ENCODE results near the gene FHIT. TPM values are rescaled to one million over a fixed set of nuclear protein-coding genes. Genes with fewer than 3 reads are reported as not detected.

FHIT gene
- total and polyA plus RNA-seq, 2 of the 4 experiments (the other 2 are of a cell fraction) = 0.07 TPM; not detected in 1

DNA sequence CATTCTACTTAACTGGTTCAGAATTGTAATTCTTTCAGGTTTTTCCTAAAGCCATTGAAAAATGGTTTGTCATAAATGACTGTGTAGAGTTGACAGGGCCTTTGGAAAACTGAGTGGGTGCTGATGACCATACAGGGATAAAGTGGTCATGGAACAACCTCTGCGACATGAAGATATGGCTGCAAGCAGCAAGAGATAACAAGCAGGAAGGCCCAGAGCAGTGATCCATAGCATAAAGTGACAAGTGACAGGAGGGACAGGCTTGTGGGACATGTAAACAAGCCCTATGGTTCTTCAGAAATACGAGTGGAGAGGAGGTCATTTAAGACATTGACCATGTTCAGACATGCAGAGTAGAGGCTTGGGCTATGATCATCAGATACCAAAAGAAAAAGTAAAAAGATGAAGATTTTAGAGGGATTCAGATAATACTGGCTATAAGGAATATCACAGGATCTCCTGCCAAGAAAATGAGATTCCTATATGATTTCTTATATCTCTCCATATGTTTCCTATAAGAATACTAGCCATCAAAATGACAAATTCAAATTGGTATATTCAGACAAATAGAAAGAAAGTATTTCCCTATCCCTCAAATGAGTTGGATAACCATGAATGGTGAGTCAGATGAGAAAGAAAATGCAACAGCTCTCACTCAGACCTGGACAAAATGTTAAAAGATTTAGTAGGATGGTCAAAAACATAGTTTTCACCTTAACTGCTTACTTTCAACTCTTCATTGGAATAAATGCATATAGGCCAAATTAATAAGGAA is 1373.8 kb downstream of the FHIT start:
- no TSS peak for BruUV-seq (replicated peaks)
- ChIA-PET CTCF (no interaction called here), POLR2A (ENCODE audit: unreplicated experiment) (no interaction called here)
- in situ Hi-C loops (cut with MboI; ENCODE audit: low sequenced_read_pairs) (no loop called here), dilution Hi-C loops (cut with HindIII; ENCODE audit: low sequenced_read_pairs, unreplicated experiment) (no loop called here), intact Hi-C loops (cut with micrococcal nuclease) (no loop called here)
- Histone ChIP-seq H3K27me3 (ENCODE audit: control insufficient read depth, insufficient read depth, low read length) (peaks cover 11% of the 10 kb centered on the region), H3K9me1 (ENCODE audit: insufficient read depth, low read length) (no peaks in the 10 kb centered on the region), H3K4ac (ENCODE audit: low read depth, low read length) (no peak overlapping the region), H4K20me1 (ENCODE audit: insufficient read depth, low read length) (no peaks in the 10 kb centered on the region), H3K9ac (ENCODE audit: low read depth, low read length) (no peak overlapping the region), H4K5ac (ENCODE audit: low read depth, low read length) (no peak overlapping the region), H3K79me1 (ENCODE audit: low read depth in 1 of 2, low read length in 2 of 2) (no peaks in the 10 kb centered on the region), H2BK20ac (ENCODE audit: low read depth, low read length) (no peak overlapping the region), H3K18ac (ENCODE audit: low read depth, low read length) (no peak overlapping the region), H3K56ac (ENCODE audit: extremely low read depth, insufficient read depth, low read length) (no peak overlapping the region), H2AK5ac (ENCODE audit: low read depth, low read length) (no peak overlapping the region), H3K27ac (ENCODE audit: insufficient read depth, low read length) (no peak overlapping the region), H4K91ac (ENCODE audit: insufficient read depth, low read depth, low read length) (no peak overlapping the region), H3K4me3 (ENCODE audit: insufficient read depth, low read depth, low read length) (no peak overlapping the region), H3K36me3 (ENCODE audit: control insufficient read depth, insufficient read depth, low read length) (no peaks in the 10 kb centered on the region), H2AK9ac (replicated peaks; ENCODE audit: low read depth, low read length, poor library complexity) (no peak overlapping the region), H2AFZ (replicated peaks; ENCODE audit: low read length, poor library complexity) (no peak overlapping the region), H3K4me2 (ENCODE audit: low read depth, low read length) (no peak overlapping the region), H2BK15ac (ENCODE audit: low read depth, low read length) (no peak overlapping the region), H4K8ac (ENCODE audit: low read depth in 2 of 2, low read length in 2 of 2) (no peak overlapping the region), H2BK120ac (ENCODE audit: low read depth, low read length) (no peak overlapping the region), H3K23ac (ENCODE audit: low read depth, low read length) (no peak overlapping the region), H3K14ac (replicated peaks; ENCODE audit: low read depth, low read length) (no peak overlapping the region), H2BK5ac (ENCODE audit: low read depth, low read length, poor library complexity, severe bottlenecking) (no peak overlapping the region), H3K9me3 (ENCODE audit: control insufficient read depth, insufficient read depth, low read length) (no peaks in the 10 kb centered on the region), H3K4me1 (ENCODE audit: control insufficient read depth, insufficient read depth, low read length) (no peaks in the 10 kb centered on the region)
- 30% methylated on average over 2 of the region's 2 CpGs; no CpG with 5 or more reads in 1 of the 2 experiments for WGBS, 2 experiments (ENCODE audit: extremely low coverage in 2 of 2, insufficient read length in 1 of 2)
- TF ChIP-seq CHD1 (IDR thresholded peaks at IDR 0.05; ENCODE audit: low read depth, low read length) (no peak), ELK1 (IDR thresholded peaks at IDR 0.05; ENCODE audit: borderline replicate concordance, low read depth, low read length) (no peak), MAFK (IDR thresholded peaks at IDR 0.05; ENCODE audit: low read depth, low read length) (no peak), RFX5 (IDR thresholded peaks at IDR 0.05; ENCODE audit: low read depth, low read length) (no peak), RAD21 (IDR thresholded peaks at IDR 0.05; ENCODE audit: low read length) (no peak), MAZ (IDR thresholded peaks at IDR 0.05; ENCODE audit: borderline replicate concordance, low read depth, low read length) (no peak), MXI1 (IDR thresholded peaks at IDR 0.05; ENCODE audit: borderline replicate concordance, low read depth, low read length) (no peak), POLR2A (IDR thresholded peaks at IDR 0.05; ENCODE audit: low read depth, low read length) (no peak)
- TF ChIP-seq, protein P1, sequence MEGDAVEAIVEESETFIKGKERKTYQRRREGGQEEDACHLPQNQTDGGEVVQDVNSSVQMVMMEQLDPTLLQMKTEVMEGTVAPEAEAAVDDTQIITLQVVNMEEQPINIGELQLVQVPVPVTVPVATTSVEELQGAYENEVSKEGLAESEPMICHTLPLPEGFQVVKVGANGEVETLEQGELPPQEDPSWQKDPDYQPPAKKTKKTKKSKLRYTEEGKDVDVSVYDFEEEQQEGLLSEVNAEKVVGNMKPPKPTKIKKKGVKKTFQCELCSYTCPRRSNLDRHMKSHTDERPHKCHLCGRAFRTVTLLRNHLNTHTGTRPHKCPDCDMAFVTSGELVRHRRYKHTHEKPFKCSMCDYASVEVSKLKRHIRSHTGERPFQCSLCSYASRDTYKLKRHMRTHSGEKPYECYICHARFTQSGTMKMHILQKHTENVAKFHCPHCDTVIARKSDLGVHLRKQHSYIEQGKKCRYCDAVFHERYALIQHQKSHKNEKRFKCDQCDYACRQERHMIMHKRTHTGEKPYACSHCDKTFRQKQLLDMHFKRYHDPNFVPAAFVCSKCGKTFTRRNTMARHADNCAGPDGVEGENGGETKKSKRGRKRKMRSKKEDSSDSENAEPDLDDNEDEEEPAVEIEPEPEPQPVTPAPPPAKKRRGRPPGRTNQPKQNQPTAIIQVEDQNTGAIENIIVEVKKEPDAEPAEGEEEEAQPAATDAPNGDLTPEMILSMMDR (conservative IDR thresholded peaks at IDR 0.05; ENCODE audit: low read depth, low read length) = no peak
- DNase-seq (no peak), ATAC-seq (ENCODE audit: low read depth) (no peak)
